Adrenal gland (tissue), 12 donors: ENCODE results near the gene CMC4. TPM values are rescaled to one million over a fixed set of nuclear protein-coding genes. Genes with fewer than 3 reads are reported as not detected.

Source experiments
- DNase-seq, 7 donors: peaks; one replicate each; pipeline ENCODE4 v3.0.0-alpha.2; 2019 to 2020
- H3K27ac ChIP-seq, 5 donors: fragments of 200-600 bp; sonication (generic) in 4 of 5; 1 replicate in 3 of 5; 2 replicates in 2 of 5; pipeline versions ENCODE4 v1.5.1 to v1.8.0; 2016 to 2020; ENCODE audit warnings: mild to moderate bottlenecking in 1 of 5
- H3K27me3 ChIP-seq: fragments of 200-600 bp; 2 replicates; pipeline ENCODE4 v1.8.0; 2021
- H3K36me3 ChIP-seq, 2 donors: fragments of 200-600 bp; replicated peaks in 1 of 2; 1 replicate in 1 of 2; 2 replicates in 1 of 2; pipeline versions ENCODE4 v1.5.1 to v1.8.0; 2018 to 2022
- H3K4me1 ChIP-seq, 2 donors: fragments of 200-600 bp; replicated peaks in 1 of 2; 1 replicate in 1 of 2; 2 replicates in 1 of 2; pipeline versions ENCODE4 v1.5.1 to v1.8.0; 2018 to 2021
- H3K4me3 ChIP-seq, 4 donors: fragments of 200-600 bp; sonication (generic) in 3 of 4; one replicate each; pipeline ENCODE4 v1.5.1; 2016 to 2018
- H3K9me3 ChIP-seq, 3 donors: fragments of 200-600 bp; sonication (generic) in 1 of 3; replicated peaks in 1 of 3; 1 replicate in 2 of 3; 2 replicates in 1 of 3; pipeline versions ENCODE4 v1.5.1 to v1.8.0; 2016 to 2021
- POLR2A ChIP-seq, 2 donors: fragments of 450-650 bp; IDR thresholded peaks; one replicate each; pipeline ENCODE4 v1.6.1; 2017; ENCODE audit warnings: antibody characterized with exemption in 2 of 2, mild to moderate bottlenecking in 2 of 2, moderate library complexity in 1 of 2
- WGBS, 4 donors: extraction: QIAGEN DNeasy Blood & Tissue Kit in 2 of 4; methylation state at CpG; one replicate each; pipeline versions ENCODE4 v1.1.5 to v1.1.7; 2013 to 2017; 5-methylcytosine and 5-hydroxymethylcytosine counted together
- intact Hi-C, 2 donors: fragments of 100-400 bp; cut with DNase I; formaldehyde crosslinking; loops; one replicate each; pipeline versions ENCODE4 v1.14.1 to v1.15.0; 2022 to 2023
- polyA plus RNA-seq, 3 donors: library from polyadenylated mRNA; stranded (reverse); fragments of 200-250 nt in 2 of 3; fragments of 350-450 nt in 1 of 3; fragmentation: Illumina TruSeq in 1 of 3; extraction: RNeasy Lipid Tissue Mini Kit (QIAGEN cat#74804) in 1 of 3; gene quantifications; one replicate each; pipeline ENCODE4 v1.2.3, GENCODE V29; 2013 to 2014
- total RNA-seq, 9 donors: library from RNA; depleted of rRNA in 4 of 9; stranded (reverse); fragments of >200 nt in 4 of 9; fragments of 120-200 nt in 1 of 9; fragmentation: NEBNext Ultra II Directional in 1 of 9; extraction: Animal tissue kit (Norgen Biotek cat#: 25700) in 1 of 9; gene quantifications; one replicate each; pipeline versions ENCODE4 v1.1.0 to v1.2.4, GENCODE V29; 2013 to 2023
- TF ChIP-seq, protein P1 (sequence below), 6 experiments: fragments of 450-650 bp in 4 of 6; fragments of 200-600 bp in 2 of 6; sonication (generic) in 1 of 6; IDR thresholded peaks; 1 replicate in 5 of 6; 2 replicates in 1 of 6; pipeline versions ENCODE4 v1.5.1 to v1.8.0; 2016 to 2021; ENCODE audit warnings: antibody characterized with exemption in 6 of 6, mild to moderate bottlenecking in 2 of 6, moderate library complexity in 1 of 6
- donor health status: healthy with polysubstance abuse.
- donor health status: Bipolar disorder and iron deficiency.
- donor health status: DM: yes; HTN: yes; CAD: no.
- donor health status: DM: no; HTN: no; CAD: no.
- donor health status: DM: no; HTN: no; CAD: no.
- donor health status: DM: yes; HTN: yes; CAD: no.

CMC4 gene
- total and polyA plus RNA-seq, 12 donors = 5.0 to 32.5 (median 13.7) TPM

DNA sequence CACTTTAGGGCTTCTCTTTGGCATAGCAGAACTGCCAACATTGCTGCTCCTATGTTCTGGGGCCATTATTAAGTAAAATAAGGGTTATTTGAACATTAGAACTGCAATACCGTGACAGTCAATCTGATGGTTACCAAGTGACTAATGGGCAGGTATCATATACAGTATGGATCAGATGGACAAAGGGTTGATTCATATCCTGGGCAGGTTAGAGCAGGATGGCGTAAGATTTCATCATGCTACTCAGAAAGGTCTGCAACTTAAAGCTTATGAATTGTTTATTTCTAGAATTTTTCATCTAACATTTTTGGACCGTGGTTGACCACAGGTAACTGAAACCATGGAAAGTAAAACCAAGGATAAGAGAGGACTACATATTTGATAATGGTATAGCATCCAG lies 41.2 kb upstream of the CMC4 start:
- TF ChIP-seq POLR2A (IDR thresholded peaks at IDR 0.05) = no peak
- TF ChIP-seq, protein P1, sequence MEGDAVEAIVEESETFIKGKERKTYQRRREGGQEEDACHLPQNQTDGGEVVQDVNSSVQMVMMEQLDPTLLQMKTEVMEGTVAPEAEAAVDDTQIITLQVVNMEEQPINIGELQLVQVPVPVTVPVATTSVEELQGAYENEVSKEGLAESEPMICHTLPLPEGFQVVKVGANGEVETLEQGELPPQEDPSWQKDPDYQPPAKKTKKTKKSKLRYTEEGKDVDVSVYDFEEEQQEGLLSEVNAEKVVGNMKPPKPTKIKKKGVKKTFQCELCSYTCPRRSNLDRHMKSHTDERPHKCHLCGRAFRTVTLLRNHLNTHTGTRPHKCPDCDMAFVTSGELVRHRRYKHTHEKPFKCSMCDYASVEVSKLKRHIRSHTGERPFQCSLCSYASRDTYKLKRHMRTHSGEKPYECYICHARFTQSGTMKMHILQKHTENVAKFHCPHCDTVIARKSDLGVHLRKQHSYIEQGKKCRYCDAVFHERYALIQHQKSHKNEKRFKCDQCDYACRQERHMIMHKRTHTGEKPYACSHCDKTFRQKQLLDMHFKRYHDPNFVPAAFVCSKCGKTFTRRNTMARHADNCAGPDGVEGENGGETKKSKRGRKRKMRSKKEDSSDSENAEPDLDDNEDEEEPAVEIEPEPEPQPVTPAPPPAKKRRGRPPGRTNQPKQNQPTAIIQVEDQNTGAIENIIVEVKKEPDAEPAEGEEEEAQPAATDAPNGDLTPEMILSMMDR (IDR thresholded peaks at IDR 0.05) = no peak
- 72 to 100% (median 86%) methylated on average over 2 to 3 of the region's 3 CpGs for WGBS, 4 donors
- Histone ChIP-seq H3K9me3 (no peaks in the 10 kb centered on the region), H3K36me3 (no peaks in the 10 kb centered on the region), H3K4me3 (no peak overlapping the region), H3K27ac (no peak overlapping the region), H3K27me3 (no peaks in the 10 kb centered on the region), H3K4me1 (no peaks in the 10 kb centered on the region)
- intact Hi-C loops = no loop called here
- no peak for DNase-seq

DNA sequence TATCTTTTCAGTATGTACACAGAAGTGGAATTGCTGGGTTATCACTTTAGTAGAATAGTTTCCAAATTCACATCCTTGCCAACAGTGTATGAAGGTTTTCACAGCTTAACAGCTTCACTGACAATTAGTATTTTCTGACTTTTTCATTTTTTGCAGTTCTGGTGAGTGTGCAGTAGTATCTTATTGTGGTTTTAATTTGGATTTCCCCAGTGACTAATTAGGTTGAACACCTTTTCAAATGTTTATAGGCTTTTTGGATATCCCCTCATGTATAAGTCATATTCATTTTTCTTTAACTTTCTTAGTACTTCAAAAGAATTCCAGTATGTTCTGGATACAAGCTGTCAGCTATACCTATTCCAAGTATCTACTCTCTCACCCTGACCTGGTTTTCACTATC lies 37.5 kb upstream of the CMC4 start:
- Histone ChIP-seq H3K27ac (no peak overlapping the region), H3K4me3 (no peak overlapping the region), H3K36me3 (no peaks in the 10 kb centered on the region), H3K9me3 (no peaks in the 10 kb centered on the region), H3K27me3 (no peaks in the 10 kb centered on the region), H3K4me1 (no peaks in the 10 kb centered on the region)
- no peak for DNase-seq
- TF ChIP-seq POLR2A (IDR thresholded peaks at IDR 0.05) = no peak
- TF ChIP-seq, protein P1 (IDR thresholded peaks at IDR 0.05) = no peak
- intact Hi-C loops = no loop called here

DNA sequence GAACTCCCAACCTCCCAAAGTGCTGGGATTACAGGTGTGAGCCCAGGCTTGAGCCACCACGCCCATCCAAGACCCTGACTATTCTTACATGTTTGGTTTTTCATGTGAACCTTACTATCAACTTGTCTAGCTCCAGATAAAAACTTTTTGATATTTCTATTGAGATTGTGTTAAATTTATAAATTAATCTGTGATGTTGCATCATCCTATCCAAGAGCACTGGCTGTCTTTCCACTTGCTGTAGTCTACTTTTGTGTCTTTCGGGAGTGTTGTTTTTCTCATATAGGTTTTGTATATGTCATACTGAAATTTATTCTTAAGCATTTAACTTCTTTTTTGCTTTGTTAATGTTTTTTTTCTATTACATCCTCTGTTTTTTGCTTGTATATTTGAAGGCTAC lies 35.0 kb upstream of the CMC4 start:
- TF ChIP-seq POLR2A (IDR thresholded peaks at IDR 0.05) = no peak
- TF ChIP-seq, protein P1 (IDR thresholded peaks at IDR 0.05) = no peak
- H3K9me3 ChIP-seq = no peaks in the 10 kb centered on the region
- no peak for DNase-seq
- no peak overlapping the region for H3K4me3 ChIP-seq
- no peak overlapping the region for H3K27ac ChIP-seq
- no peaks in the 10 kb centered on the region for H3K36me3 ChIP-seq
- 73 to 100% (median 89%) methylated on average over 2 of the region's 2 CpGs for WGBS, 4 donors
- H3K4me1 ChIP-seq = no peaks in the 10 kb centered on the region
- H3K27me3 ChIP-seq = no peaks in the 10 kb centered on the region
- intact Hi-C loops = no loop called here

DNA sequence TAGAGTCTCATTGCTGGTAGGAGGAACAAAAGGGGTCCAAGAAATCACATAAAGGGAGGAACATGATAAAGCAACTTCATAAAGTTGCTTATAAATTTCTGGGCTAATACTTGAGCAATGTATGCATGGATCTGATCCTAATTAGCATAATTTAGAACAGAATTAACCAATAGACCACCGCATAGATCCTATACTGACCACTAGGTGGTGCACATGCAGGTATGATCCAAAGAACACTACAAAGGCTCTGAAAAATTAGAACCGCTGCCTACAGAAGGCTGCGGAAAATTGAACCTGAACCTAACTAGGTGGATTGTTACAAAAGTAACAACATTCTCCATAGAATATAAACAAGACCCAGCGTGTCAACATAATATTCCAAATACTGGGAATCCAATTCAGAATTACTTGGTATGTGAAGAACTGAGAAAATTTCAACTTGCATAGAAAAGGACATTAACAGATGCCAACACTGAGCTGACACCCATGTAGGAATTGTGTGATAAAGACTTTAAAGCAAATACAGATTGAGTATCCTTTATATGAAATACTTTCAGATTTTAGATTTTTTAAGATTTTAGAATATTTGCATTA lies 23.6 kb upstream of the CMC4 start:
- TF ChIP-seq, protein P1 (IDR thresholded peaks at IDR 0.05) = peak; percentile 45 to 61 (median 56)
- TF ChIP-seq POLR2A (IDR thresholded peaks at IDR 0.05) = no peak
- intact Hi-C loops = no loop called here
- H3K4me3 ChIP-seq = no peak overlapping the region
- H3K9me3 ChIP-seq = no peaks in the 10 kb centered on the region
- no peak overlapping the region for H3K27ac ChIP-seq
- no peaks in the 10 kb centered on the region for H3K4me1 ChIP-seq
- WGBS, 4 donors = 27 to 47% (median 34%) methylated on average over 4 of the region's 4 CpGs
- peaks cover 0 to 3% of the 10 kb centered on the region in 2 donors for H3K36me3 ChIP-seq
- peak in 3 of 7 donors; percentile 13 to 27 (median 25) for DNase-seq
- H3K27me3 ChIP-seq = no peaks in the 10 kb centered on the region
